GM12864 (cell line): ENCODE results near the gene ZNF117.
"Not testable (repeated sequence)": the region's sequence is repeated elsewhere in the genome, so short reads cannot be mapped to it uniquely, and the experiment has no call there.

ENCODE experiments used
- DNase-seq: peaks from one replicate; pipeline ENCODE4 v3.0.0-alpha.2; 2011; ENCODE audit warnings: low read depth
- H3K4me3 ChIP-seq: 2 replicates; pipeline ENCODE4 v1.5.1; 2011; ENCODE audit warnings: mild to moderate bottlenecking, low read depth, low read length, control low read depth
- TF ChIP-seq, protein P1 (sequence below): IDR thresholded peaks from 2 replicates; pipeline ENCODE4 v1.5.1; 2011; ENCODE audit warnings: low read depth, mild to moderate bottlenecking, moderate library complexity, low read length, control low read depth, inconsistent platforms; ENCODE audit errors: missing control alignments

The ZNF117 gene

GRCh38 chr7:64990936-64991335 lies at the start of gene ZNF117:
ZNF117 (minus strand) TSS chr7:64991036.
- no peak within 1 kb of the TSS for H3K4me3 ChIP-seq
- TF ChIP-seq, protein P1, sequence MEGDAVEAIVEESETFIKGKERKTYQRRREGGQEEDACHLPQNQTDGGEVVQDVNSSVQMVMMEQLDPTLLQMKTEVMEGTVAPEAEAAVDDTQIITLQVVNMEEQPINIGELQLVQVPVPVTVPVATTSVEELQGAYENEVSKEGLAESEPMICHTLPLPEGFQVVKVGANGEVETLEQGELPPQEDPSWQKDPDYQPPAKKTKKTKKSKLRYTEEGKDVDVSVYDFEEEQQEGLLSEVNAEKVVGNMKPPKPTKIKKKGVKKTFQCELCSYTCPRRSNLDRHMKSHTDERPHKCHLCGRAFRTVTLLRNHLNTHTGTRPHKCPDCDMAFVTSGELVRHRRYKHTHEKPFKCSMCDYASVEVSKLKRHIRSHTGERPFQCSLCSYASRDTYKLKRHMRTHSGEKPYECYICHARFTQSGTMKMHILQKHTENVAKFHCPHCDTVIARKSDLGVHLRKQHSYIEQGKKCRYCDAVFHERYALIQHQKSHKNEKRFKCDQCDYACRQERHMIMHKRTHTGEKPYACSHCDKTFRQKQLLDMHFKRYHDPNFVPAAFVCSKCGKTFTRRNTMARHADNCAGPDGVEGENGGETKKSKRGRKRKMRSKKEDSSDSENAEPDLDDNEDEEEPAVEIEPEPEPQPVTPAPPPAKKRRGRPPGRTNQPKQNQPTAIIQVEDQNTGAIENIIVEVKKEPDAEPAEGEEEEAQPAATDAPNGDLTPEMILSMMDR, result no peak
- DNase-seq, result no peak

DNA sequence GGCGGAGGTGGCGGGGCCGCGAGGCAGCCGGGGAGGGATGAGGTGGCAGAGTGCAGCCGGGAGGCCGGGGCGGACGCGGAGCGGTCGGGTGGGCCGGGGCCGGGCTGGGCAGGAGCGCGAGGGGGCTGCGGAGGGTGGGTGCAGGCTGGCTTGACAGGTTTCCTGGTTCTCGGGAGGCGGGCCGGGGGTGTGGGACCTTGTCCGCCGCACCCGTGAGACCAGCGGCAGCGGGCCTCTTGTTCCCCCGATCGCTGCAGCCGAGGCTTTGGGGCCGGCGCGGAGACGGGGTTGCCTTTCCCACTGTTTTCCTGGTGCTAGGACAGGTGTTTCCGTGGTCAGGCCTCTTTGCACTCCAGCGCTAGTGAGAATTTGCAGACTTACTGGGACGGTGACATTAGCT lies 47.9 kb upstream of the ZNF117 start:
- not testable (repeated sequence) for DNase-seq
- H3K4me3 ChIP-seq, result peak overlapping the region; percentile 61

DNA sequence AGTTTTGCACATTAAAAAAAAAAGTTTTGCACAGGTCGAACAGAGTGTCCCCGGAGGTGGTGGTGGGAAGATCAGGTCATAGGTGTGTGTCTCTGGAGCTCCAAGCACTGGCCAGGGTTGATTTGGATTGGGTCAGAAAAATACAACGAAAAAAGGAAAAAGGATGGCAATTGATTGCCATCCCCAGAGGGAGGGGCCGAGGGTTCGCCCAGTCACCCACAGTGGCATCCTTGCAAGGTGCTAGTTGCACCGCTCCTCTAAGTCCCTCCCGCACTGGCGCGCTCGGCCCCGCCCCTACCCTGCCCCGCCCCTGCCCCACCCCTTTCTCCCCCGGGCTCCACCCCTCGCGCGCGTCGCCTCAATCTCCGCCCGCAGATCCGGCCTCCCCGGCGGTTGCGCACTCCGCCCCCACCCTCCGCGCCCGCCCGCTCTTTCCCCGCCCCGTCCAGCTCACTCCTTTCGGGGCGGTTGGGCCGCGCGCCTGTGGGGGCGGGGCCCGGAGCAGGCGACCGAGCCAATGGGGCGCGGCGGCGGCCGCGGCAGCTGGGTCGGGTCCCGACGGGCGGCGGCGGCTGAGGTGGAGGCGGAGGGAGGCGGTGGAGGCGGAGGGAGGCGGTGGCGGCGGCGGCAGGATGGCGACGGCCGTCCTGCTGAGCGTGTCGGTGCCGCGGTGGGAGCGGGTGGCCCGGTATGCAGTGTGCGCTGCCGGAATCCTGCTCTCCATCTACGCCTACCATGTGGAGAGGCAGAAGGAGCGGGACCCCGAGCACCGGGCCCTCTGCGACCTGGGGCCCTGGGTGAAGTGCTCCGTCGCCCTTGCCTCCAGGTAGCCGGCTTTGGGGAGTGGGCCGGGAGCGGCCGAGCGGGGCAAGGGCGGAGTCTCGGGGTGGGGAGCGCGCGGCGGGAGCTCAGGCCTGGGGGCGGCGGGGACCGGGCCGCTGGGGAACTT lies 47.2 kb upstream of the ZNF117 start:
- peak; percentile 48 for DNase-seq
- TF ChIP-seq, protein P1, result peak; percentile 21
- peak overlapping the region; percentile 61 for H3K4me3 ChIP-seq

- not testable (repeated sequence) for H3K4me3 ChIP-seq, DNase-seq
Measured at GRCh38 chr7:65036526-65036925, 45.7 kb upstream of the ZNF117 start.

DNA sequence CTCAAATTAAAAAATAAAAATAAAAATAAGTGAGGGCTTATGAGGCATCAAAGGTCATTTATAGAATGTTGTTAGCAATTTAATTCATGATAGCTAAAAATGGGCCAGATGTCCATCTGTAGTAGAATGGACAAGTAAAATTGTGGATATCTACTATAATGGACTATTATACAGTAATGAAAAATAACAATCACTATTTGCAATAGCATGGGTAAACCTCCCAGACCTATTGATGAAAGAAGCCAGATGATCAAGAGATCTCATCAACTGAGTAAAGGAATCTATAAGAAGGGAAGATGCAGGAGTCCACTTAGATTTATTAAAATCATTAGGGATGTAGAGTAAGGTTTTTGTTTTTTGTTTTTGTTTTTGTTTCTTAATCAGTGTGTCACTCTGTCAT lies 44.6 kb upstream of the ZNF117 start:
- not testable (repeated sequence) for DNase-seq, H3K4me3 ChIP-seq

DNA sequence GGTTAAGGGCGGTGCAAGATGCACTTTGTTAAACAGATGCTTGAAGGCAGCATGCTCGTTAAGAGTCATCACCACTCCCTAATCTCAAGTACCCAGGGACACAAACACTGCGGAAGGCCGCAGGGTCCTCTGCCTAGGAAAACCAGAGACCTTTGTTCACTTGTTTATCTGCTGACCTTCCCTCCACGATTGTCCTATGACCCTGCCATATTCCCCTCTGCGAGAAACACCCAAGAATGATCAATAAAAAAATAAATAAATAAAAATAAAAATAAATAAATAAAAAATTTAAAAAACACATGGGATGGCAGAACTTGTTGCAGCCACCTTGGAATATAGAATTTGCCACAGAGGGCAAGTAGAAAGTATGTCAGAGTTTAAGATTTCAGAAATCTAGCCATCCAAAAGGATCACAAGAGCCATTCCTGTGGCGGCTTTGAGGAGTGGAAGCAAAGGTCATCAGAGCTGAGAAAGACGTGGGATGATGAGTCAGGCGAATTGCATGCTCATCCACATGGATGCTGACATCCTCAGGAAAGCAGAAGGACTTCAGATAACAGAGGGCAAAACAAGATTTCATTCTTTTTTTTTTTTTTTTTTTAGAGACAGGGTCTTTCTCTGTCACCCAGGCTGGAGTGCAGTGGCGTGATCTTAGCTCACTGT lies 43.4 kb upstream of the ZNF117 start:
- not testable (repeated sequence) for H3K4me3 ChIP-seq, DNase-seq

- not testable (repeated sequence) for DNase-seq, H3K4me3 ChIP-seq
Measured at GRCh38 chr7:65033391-65033790, 42.6 kb upstream of the ZNF117 start.

- H3K4me3 ChIP-seq, DNase-seq: not testable (repeated sequence)
Measured at GRCh38 chr7:65025023-65025422, 34.2 kb upstream of the ZNF117 start.

DNA sequence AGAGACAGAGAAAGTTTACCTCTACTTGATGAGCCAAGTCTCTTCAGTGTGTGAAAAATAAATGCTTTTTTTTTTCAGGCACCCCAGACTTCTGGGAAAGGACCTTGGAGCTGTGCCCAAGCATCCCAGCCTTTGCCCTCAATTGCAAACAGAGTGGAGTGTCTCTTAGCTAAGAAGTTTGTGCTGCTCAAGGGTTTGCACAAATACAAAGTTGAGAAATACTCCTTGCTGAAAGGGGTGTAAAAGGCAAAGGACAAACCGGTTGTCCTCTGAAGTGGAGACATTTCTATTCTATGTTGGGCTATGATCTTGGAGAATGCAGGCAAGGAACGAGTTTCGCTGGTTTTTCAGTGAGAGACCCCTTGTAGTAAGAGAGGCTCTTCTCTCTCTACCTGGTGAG lies 30.1 kb upstream of the ZNF117 start:
- DNase-seq, H3K4me3 ChIP-seq: not testable (repeated sequence)

GRCh38 chr7:65009881-65010280 lies 19.0 kb upstream of the ZNF117 start:
- H3K4me3 ChIP-seq, DNase-seq: not testable (repeated sequence)

- not testable (repeated sequence) for H3K4me3 ChIP-seq, DNase-seq
Measured at GRCh38 chr7:65009394-65009793, 18.6 kb upstream of the ZNF117 start.

DNA sequence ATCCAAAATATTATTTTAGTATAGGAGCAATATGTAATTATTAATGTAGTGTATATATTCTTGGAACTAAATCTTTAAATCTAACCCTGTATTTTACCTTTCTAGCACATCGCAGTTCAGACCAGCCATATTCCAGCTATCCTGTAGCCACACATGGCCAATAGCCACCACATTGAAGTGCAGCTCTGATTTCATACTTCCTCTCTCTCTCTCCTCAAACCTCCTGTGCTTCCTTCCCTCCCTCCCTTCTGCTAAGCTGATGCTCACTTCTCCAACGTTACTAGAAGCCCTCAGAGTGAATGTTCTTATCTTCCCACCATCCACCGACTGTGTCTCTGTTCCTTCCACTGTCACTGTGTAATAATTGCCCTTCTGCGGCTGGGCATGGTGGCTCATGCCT lies 16.2 kb upstream of the ZNF117 start:
- H3K4me3 ChIP-seq, result peak overlapping the region; percentile 77; the same call in 1 of the 2 replicates
- DNase-seq, result not testable (repeated sequence)
